ENCODE data around the gene IQCK.
A peak's percentile ranks its signal among the peaks of the same experiment; 100 is the strongest.

Gene IQCK

GRCh38 chr16:19817875-19818274 is 99.8 kb downstream of the IQCK start:
- H3K4me2 ChIP-seq (ENCODE audit: low read length): no peak overlapping the region
- H3K9ac ChIP-seq: no peak overlapping the region
- no peaks in the 10 kb centered on the region for H3K4me1 ChIP-seq
- no peaks in the 10 kb centered on the region for H3K36me3 ChIP-seq (ENCODE audit: control insufficient read depth, insufficient read depth, low read length)
- H3K27ac ChIP-seq: no peak overlapping the region
- no peak overlapping the region for H3K4me3 ChIP-seq (ENCODE audit: low read depth, low read length)
- no peaks in the 10 kb centered on the region for H3K9me3 ChIP-seq (ENCODE audit: control insufficient read depth, low read length)
- TF ChIP-seq, protein P1, sequence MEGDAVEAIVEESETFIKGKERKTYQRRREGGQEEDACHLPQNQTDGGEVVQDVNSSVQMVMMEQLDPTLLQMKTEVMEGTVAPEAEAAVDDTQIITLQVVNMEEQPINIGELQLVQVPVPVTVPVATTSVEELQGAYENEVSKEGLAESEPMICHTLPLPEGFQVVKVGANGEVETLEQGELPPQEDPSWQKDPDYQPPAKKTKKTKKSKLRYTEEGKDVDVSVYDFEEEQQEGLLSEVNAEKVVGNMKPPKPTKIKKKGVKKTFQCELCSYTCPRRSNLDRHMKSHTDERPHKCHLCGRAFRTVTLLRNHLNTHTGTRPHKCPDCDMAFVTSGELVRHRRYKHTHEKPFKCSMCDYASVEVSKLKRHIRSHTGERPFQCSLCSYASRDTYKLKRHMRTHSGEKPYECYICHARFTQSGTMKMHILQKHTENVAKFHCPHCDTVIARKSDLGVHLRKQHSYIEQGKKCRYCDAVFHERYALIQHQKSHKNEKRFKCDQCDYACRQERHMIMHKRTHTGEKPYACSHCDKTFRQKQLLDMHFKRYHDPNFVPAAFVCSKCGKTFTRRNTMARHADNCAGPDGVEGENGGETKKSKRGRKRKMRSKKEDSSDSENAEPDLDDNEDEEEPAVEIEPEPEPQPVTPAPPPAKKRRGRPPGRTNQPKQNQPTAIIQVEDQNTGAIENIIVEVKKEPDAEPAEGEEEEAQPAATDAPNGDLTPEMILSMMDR (IDR thresholded peaks at IDR 0.05): no peak
- no peaks in the 10 kb centered on the region for H3K79me2 ChIP-seq
- no peaks in the 10 kb centered on the region for H3K27me3 ChIP-seq (ENCODE audit: control insufficient read depth, insufficient read depth, low read length)
- H2AFZ ChIP-seq: no peak overlapping the region

DNA sequence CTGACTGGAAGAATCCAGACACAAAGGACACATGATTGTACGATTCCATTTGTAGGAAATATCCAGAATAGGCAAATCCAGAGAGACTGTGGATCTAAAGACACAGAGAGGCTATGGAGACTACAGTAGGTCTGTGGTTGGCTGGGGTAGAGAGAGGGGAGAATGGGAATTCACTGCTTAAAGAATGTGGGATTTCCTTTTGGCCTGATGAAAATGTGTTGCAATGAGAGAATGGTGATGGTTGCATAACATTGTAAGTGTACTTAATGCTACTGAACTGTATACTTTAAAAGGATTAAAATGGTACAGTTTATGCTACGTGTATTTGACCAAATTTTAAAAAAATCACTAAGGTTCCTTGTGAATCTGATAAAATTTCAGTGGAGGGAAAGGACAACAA is 104.5 kb downstream of the IQCK start:
- H3K9ac ChIP-seq: no peak overlapping the region
- H3K36me3 ChIP-seq (ENCODE audit: control insufficient read depth, insufficient read depth, low read length): no peaks in the 10 kb centered on the region
- TF ChIP-seq, protein P1 (IDR thresholded peaks at IDR 0.05): no peak
- no peak overlapping the region for H3K4me3 ChIP-seq (ENCODE audit: low read depth, low read length)
- no peaks in the 10 kb centered on the region for H3K4me1 ChIP-seq
- no peaks in the 10 kb centered on the region for H3K27me3 ChIP-seq (ENCODE audit: control insufficient read depth, insufficient read depth, low read length)
- no peaks in the 10 kb centered on the region for H3K9me3 ChIP-seq (ENCODE audit: control insufficient read depth, low read length)
- no peaks in the 10 kb centered on the region for H3K79me2 ChIP-seq
- H3K4me2 ChIP-seq (ENCODE audit: low read length): no peak overlapping the region
- no peak overlapping the region for H2AFZ ChIP-seq
- no peak overlapping the region for H3K27ac ChIP-seq

GRCh38 chr16:19823322-19823721 is 105.3 kb downstream of the IQCK start:
- no peak overlapping the region for H3K4me3 ChIP-seq (ENCODE audit: low read depth, low read length)
- H3K36me3 ChIP-seq (ENCODE audit: control insufficient read depth, insufficient read depth, low read length): no peaks in the 10 kb centered on the region
- no peaks in the 10 kb centered on the region for H3K27me3 ChIP-seq (ENCODE audit: control insufficient read depth, insufficient read depth, low read length)
- H2AFZ ChIP-seq: no peak overlapping the region
- H3K9ac ChIP-seq: no peak overlapping the region
- TF ChIP-seq, protein P1 (IDR thresholded peaks at IDR 0.05): no peak
- H3K79me2 ChIP-seq: no peaks in the 10 kb centered on the region
- no peak overlapping the region for H3K4me2 ChIP-seq (ENCODE audit: low read length)
- no peaks in the 10 kb centered on the region for H3K9me3 ChIP-seq (ENCODE audit: control insufficient read depth, low read length)
- H3K4me1 ChIP-seq: no peaks in the 10 kb centered on the region
- no peak overlapping the region for H3K27ac ChIP-seq

- H3K9me3 ChIP-seq (ENCODE audit: control insufficient read depth, low read length): no peaks in the 10 kb centered on the region
- no peak overlapping the region for H2AFZ ChIP-seq
- H3K36me3 ChIP-seq (ENCODE audit: control insufficient read depth, insufficient read depth, low read length): no peaks in the 10 kb centered on the region
- no peak overlapping the region for H3K9ac ChIP-seq
- no peak overlapping the region for H3K27ac ChIP-seq
- TF ChIP-seq, protein P1 (IDR thresholded peaks at IDR 0.05): no peak
- H3K4me2 ChIP-seq (ENCODE audit: low read length): no peak overlapping the region
- no peaks in the 10 kb centered on the region for H3K27me3 ChIP-seq (ENCODE audit: control insufficient read depth, insufficient read depth, low read length)
- H3K4me1 ChIP-seq: no peaks in the 10 kb centered on the region
- H3K79me2 ChIP-seq: no peaks in the 10 kb centered on the region
- H3K4me3 ChIP-seq (ENCODE audit: low read depth, low read length): no peak overlapping the region
These were observed 106.1 kb downstream of the IQCK start for GRCh38 chr16:19824216-19824615.

DNA sequence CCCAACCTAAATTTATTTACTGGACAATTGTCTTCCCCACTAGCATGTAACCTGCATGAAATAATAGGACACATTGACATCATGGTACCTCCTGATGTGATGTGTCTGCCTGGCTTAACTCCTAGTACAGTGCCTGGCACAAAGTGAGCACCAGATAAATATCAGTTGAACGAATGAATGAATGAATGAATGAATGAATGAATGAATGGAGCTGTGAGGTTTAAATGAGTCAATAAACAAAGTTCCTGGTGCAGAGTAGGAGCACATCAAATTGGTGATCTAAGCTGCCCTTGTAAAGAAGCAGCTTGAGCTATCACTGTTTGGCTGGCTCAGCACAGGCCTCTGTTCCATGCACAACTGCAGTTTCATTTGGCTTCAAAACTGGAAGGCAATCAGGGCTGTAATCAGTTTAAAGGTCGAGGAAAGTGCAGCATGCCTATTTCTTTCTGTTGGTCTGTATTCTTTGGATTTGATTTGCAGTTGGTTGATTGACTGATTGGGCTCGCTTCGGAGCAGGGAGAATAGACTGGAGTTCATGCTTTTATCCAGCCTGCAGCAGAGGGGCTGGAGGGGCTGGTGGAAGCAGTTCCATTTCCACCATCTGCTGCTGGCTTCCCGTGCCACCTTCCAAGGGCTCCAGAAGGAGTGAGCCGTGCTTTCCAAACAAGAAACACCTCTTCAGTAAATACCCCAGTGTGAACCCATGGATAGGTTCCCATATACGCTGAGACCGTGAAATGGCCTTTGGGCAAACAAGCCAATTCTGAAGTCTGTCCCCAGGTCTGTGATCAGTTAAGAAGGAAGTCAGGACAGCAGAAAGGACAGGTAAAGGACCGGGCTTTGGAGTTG is 112.0 kb downstream of the IQCK start:
- TF ChIP-seq, protein P1 (IDR thresholded peaks at IDR 0.05): no peak
- Histone ChIP-seq H3K4me1 (peaks cover 9% of the 10 kb centered on the region), H3K36me3 (ENCODE audit: control insufficient read depth, insufficient read depth, low read length) (no peaks in the 10 kb centered on the region), H3K4me2 (ENCODE audit: low read length) (no peak overlapping the region), H3K27ac (peak overlapping the region; percentile 17), H2AFZ (peak overlapping the region; percentile 25), H3K9me3 (ENCODE audit: control insufficient read depth, low read length) (no peaks in the 10 kb centered on the region), H3K79me2 (no peaks in the 10 kb centered on the region), H3K4me3 (ENCODE audit: low read depth, low read length) (no peak overlapping the region), H3K27me3 (ENCODE audit: control insufficient read depth, insufficient read depth, low read length) (no peaks in the 10 kb centered on the region), H3K9ac (no peak overlapping the region)
